GM21619 (cell line): ENCODE results near the gene CIBAR2.

Experiments
- ATAC-seq: cut with Tn5 transposase; IDR thresholded peaks from one replicate; pipeline ENCODE4 v1.9.1; 2021; ENCODE audit not compliant: unreplicated experiment

The CIBAR2 gene

DNA sequence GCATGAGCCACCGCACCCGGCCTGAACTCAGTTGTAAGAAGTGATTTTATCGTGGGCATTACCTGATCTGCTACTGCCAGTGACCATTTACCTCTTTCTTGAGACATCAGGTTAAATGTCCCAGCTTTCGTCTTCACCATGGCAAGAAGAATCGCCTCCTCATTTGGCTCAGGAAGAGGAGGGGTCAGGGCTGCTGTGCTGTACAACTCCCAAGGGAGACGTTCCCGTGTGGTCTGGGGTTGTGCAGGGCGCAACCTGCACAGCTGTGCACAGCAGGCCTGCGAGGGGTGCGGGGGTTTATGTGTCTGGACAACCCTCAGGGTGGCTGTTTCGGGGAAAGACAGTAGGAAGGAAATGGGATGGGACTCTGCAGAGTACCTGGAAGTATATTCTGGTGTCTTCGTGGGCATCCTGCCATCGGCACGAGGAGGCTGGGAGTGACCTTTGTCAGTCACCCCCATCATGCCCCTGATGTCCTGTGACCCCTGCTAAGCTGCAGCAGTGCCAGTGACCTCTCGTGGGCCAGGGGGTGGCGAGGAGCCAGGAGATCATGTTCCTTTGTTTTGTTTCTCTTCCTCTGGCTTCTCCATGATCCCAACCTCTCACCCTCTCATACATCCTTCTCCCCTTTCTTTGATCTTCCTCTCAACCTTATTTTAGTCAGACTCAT lies 27.3 kb downstream of the CIBAR2 start:
- ATAC-seq: no peak

DNA sequence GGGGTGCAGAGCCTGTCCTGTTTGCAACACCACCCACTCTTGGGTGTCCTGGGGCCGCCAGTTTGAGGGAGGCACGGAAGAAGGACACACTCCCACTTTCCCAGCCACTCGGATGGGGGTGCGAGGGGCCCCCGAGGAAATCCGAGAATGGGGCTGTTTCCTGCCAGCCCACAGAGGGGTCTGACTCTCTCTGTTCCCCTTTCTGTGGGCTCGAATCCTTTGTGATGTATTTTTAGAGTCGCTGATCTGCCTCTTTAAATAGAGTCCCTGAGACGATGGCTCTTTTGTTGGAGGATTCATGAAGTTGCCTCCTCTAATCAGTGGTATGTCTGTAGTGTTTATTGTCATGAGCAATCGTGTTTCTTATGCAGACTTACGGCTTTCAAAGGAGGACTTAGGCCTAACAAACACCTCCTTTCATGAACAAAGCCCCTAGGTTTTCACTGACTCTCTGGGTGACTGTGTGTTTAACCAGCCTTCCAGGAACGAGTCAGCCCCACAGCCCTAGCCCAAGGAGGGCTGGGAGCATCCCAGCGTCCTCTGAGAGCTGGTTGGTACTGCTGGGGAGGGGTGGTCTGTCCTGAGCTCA lies 29.1 kb downstream of the CIBAR2 start:
- ATAC-seq: no peak

DNA sequence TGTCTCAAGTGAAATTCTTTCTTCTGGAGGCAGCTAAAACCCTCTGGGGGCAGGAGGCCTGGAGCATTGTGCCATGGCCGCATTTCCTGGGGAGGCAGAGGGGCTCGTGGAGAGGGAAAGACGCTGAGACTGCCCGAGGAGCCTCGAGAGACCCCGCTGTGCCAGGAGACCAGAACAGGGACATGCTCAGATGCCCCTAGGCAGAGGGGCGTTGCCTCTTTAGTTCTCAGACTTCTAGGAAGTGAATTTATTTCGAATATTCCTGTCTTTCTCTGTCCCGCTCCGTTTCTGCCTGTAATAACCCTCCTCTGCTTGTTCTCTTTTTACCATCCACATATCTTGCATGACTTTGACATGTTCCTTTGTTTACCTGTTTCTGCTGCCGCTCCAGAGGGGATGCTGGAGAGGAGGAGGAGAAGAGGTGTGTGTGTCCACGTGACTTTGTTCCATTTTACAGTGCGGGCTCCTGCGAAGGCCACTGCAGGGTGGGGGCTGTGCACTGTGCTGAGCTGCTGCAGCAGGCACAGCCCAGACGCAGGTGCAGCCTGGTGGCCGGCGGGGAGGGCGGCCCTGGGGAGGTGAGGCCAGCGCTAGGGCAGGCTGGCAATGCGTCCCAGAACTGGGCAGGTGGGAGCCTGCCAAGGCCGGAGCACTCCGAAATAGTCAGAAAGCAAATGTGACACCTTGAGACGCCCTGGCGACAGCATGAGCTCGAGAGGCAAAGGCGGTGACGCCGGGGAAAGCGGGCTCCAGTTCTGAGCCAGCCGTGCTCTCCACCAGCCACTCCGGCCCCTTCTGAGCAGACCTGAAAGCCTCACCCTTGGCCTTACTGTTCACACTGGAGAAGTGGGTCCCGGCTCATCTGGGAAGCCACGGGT lies 29.9 kb downstream of the CIBAR2 start:
- ATAC-seq: no peak

DNA sequence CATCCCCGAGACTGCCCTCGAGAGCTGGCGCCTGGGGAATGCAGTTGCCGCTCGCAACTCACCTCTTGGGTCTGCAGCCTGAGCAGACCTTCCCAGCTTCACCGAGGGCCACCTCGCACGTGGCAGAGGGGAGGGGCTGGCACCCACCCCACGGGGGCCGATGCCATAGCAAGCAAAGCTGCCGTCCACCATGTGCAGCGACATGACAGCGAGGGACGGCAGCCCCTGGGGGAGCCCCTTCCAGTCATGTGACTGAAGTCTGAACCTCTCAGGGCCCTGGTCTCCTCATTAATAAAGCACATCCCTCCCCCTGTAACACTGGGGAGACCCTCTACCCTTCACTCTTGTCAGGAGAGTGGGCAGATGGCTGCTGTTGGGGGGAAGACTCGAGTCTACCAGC lies 30.5 kb downstream of the CIBAR2 start:
- ATAC-seq: no peak

DNA sequence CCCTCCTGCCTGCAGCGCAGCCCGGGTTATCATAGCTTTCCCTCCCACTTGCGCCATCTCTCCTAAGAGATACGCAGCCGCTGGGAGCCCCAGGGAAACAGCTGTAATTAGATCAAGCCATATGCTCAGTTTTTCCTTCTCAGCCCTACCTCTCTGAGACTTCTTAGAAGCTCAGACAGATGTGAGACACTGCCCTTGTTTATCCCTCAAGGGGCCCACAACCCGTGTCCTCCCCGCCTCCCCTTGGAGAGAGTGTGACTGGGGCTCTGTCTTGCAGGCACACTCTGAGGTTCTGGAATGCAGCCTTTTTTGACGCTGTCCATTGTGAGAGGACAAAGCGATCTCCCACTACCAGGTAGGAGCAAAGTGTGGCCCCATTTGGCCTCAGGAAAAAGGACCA lies 31.2 kb downstream of the CIBAR2 start:
- no peak for ATAC-seq

DNA sequence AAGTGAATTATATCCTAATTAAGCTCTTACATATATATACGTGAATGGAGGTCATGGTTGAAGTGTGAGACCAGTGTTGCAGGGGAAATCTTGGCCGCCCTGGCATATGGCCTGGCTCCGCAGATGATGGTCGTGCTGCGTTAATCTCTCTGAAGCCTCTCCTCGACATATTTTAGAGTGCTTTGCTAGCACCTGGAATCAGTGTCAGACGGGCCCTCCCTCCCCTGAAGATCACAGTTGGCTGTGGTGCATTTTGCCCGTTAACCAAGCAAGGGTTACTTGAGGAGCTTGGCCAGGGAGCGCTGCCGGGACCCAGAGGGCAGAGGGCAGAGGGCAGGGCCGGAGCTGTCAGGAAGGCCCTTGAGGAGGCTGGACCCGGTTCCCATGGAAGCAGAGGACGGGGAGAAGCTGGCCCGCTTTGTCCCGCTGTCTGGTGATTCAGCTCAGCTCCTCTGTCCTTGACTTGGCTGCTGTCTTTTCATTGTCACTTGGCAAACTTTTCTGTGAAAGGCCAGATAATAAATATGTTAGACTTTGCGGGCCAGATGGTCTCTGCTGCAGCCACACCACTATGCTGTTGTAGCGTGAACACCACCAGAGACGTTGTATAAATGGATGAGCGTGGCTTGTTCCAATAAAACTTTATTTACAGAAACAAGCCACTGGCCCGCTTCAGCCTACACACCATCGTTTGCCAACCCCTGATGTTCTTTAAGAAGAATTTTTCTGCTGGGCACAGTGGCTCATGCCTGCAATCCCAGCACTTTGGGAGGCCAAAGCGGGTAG lies 32.3 kb downstream of the CIBAR2 start:
- ATAC-seq: no peak

DNA sequence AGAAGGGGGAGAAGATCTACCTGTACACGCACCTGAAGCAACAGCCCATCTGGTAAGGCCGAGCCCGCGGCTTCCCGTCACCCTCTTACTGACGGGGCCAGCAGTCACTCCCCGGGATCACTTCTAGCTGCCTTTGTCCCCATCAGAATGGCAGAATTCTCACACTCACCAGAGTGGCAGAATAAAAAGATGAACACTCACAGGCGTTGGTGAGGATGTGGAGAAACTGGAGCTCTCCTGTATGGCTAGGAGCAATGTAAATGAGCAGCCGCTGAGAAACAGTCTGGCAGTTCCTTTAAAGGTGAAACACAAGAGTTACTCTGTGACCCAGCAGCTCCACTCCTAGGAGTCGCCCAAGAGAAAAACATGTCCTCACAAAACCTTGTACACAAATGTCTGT lies 33.3 kb downstream of the CIBAR2 start:
- ATAC-seq: no peak

DNA sequence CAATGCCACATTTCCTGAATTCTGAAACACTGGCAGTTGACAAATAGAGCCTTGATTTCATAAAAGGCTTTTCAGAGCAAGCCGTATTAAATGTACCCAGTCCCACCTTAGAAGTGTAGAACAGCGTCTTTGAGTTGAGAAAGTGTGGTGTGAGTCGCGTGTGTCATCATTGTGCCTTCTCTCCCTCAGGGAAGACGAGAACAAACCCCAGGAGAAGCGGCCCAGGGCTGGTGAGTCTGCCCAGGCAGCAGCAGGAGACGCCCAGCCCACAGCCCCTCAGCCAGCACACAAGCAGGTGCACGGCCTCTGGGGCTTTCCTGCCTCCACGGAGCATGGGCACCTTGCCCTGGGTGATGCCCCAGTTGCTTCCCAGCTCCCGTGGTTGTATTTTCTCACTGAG lies 34.0 kb downstream of the CIBAR2 start:
- no peak for ATAC-seq

DNA sequence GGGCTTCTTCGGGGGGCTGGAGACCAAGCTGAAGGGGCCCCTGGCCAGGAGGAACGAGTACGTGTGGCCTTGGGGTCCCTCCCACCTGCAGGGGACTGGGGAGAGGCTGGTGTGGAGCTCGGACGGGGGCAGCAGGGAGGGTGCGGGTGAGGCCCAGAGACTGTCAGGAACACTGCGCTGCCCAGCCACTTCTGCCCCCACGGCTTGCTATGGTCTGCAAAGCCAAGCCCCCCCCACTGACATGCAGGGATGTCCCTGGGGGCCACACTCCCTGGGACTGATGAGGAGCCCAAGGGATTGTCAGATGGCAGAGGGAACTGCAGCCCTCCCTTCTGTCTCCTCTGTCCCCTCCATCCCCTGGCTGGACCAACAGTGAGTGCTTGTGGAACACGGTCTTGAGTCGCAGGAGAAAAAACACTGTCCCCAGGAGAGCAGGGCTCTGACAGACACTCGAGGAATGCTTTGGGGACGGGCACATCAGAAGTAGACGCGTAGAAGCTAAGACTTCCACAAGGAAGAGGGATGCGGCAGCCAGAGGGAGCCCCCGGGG lies 34.6 kb downstream of the CIBAR2 start:
- ATAC-seq: no peak

DNA sequence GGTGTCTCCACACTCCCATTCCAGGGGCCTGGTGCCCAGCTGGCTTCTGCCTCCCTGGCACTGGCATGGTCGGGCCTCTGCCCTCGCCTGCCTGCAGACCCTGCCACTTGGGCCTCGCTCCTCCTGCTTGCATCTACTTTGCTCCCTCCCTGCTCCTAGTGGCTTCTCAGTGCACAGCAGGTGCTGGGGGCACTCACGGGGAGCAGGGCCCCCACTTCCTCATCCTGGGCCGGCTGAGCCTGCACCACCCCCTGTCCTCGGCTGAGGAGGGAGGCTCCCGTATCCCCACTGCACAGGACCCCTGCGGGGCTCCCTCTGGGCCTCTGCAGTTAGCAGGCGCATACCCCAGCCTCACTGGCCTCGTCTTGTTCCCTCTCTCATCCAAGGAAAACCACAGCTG lies 35.2 kb downstream of the CIBAR2 start:
- ATAC-seq: no peak

DNA sequence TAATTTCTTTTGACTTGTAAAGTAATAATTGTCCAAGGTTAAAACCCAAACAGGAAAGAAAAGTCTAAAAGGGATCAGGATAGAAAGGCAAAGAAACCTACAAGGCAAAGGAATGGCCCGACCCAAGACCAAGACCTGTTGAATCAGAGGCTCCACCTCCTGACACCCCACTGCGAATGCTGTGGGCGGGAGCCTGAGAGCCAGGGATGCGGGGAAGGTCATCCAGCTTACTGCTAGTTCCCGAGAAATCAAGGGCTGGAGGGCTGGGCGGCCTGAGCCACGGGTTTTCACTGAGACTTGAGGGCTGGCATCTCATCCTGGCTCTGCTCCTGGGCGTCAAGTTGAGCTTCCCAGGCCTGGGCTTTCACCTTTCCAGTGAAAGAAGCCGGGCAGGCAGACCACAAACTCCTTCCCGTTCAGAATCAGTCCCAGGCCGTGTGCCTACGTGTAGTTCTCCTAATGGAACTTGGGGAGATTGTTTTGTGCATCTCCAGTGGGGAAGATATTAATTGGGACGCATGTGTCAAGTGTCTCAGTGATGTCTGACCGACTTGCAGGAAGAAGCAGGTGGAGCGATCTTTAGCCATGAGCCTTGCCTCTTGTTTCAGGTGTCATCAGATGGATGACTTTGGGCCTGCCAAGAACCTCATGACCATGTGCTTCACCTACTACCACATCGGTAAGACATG lies 36.9 kb downstream of the CIBAR2 start:
- ATAC-seq: no peak

DNA sequence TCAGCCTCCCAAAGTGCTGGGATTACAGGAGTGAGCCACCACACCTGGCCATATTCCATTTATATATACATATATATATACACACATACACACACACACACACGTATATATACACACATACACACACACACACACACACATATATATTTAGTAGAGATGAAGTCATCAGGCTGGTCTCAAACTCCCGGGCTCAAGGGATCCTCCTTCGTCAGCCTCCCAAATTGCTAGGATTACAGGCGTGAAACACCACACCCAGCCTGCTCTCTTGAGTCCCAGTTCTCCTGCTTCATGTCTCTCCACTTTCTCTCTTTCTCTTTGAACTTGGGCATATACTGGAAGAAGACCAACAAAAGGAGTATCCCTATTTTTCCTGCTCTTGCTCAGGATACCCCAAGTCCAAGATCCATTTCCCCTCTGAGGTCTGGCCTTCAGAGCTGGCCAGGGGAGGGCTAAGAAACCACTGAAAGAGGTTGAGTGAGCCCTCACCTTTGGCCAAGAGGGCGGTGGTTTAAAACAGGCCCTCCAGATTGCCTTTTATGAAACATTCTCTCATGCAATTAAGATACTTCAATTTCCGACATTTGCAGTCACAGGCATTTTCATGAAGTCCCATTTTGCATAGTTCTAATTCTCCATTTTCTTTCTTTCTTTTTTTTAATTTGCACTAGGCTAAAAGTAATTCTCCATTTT lies 37.9 kb downstream of the CIBAR2 start:
- ATAC-seq: no peak

DNA sequence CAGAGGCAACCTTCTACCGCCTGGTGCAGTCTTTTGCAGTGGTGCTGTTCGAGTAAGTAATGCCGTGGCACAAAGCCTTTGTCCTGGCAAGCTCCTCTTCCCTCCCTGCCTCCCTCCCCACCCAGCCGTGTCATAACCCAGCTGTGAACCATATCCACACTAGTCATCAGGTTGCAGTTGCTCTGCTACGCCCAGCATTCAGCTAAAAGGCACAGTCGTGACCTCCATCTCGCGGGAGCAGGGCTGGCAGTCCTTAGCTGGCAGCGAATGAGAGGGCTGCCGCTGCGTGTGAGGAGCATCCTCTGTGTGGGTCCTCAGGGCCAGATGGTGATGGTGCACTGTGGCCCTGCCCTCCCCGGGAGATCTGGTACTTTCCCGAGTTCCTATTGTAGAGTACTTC lies 39.3 kb downstream of the CIBAR2 start:
- ATAC-seq: no peak

DNA sequence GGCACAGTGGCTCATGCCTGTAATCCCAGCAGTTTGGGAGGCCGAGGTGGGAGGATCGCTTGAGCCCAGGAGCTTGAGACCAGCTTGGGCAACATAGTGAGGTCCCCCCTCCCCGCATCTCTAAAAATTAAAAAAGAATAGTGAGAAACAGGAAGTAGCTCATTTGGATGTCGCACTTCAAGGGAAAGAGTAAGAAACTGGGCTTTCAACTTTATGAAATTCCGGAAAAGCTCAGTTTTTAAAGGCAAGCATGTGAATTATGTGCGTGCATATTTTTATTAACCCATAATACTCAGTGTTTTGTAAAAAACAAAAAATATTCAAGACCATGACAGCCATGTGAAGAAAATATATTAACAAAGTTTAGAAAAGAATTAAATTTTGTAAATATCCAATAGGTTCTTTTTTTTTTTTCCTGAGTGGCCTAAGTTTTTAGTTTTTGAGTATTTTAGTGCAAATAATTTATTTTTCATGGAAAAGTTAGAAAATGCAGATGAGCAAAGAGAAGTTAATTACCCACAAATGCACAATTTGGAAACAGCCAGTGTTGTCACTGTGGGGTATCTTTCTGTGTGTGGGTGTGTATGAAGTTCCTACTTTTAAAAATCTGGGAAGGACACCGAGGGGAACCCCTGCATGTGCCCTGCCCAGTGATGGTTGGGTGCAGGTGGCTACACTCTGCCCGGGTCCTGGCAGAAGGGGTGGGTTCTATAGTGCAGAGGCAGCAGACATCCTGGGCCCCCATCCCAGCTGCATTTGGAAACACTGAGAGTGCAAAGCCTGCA lies 40.0 kb downstream of the CIBAR2 start:
- ATAC-seq: no peak

DNA sequence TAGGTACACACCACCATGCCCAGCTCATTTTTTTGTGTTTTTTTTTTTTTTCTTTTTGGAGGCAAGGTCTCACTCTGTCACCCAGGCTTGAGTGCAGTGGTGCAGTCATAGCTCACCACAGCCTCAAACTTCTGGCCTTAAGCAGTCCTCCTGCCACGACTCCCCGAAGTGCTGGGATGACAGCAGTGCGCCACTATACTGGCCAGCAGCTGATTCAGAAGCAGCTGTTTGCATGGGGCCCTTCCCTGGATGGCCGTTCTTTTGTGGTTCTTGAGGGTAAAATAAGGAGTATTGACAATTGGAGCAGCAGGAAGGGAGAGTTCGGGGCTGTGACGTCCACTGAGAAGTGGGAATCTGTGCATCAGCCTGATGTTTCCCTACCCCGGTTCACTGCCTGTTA lies 43.1 kb downstream of the CIBAR2 start:
- no peak for ATAC-seq

DNA sequence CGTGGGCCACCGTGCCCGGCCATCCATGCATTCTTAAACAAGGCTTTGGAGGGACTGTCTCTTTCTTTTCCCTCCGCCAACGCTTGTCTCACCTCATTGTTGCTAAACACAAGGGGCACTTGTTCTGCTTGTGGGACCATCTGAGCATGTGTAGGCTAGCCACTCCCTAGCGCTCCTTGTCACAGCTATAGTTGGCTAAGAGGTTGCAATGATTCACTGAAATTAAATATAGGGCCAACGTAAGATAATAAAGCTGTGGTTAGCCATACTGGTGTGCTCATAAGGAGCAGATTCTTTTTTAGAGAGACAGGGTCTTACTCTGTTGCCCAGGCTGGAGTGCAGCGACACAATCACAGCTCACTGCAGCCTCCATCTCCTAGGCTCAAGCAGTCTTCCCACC lies 43.5 kb downstream of the CIBAR2 start:
- ATAC-seq: no peak

DNA sequence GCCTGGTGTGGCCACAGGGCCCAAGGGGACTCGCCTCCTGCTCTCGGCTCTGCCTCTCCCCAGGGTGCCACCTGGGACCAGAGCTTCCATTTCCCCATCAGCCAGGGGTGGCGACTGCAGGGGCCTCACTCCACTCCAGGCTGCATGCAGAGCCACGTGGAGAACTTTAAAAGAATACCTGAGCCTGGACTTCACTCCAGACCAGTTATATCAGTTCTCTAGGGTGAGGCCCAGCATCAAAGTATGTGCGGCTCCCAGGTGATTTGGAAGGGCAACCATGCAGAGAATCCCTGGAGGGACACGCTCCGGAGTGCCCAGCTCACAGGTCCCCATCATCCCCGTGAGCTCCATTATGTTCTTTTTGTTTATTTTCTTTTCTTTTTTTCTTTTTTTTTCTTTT lies 44.8 kb downstream of the CIBAR2 start:
- ATAC-seq: no peak

DNA sequence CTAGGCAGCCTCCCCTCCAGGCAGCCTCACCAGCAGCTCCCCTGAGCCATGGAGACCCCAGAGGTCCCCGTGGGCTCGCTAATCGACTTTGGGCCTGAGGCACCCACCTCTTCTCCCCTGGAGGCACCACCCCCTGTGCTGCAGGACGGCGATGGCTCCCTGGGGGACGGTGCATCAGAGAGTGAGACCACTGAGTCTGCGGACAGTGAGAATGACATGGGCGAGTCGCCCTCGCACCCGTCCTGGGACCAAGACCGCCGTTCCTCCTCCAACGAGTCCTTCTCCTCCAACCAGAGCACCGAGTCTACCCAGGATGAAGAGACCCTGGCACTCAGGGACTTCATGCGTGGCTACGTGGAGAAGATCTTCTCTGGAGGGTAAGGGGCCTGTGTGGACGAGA lies 45.2 kb downstream of the CIBAR2 start:
- ATAC-seq: no peak

DNA sequence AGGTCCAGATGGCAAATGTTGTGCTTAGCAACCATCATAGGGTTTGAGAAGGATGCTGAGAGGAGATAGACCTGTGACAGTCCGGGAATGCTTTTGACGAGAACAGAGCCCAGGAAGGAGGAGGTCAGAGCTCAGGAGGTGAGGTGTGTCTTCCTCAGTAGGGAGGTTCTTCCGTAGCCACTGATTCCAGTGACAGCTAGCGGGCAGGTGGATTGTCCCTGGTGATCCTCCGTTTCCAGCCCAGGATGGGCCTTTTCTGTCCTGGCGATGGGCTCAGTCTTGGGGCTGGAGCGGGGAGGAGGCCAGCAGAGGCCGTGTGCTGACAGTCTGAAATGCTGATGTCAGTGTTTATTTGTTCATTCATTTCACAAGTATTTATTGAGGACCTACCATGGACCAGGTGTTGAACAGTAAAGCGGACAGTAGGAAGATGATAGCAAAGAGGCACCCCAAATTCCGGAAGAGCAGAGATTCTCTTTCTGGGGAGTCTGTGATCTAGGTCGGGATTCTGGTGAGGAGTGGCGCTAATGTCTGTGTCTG lies 45.9 kb downstream of the CIBAR2 start:
- ATAC-seq: no peak
